ENCODE measurements around the gene CMIP. TPM values are rescaled to one million over a fixed set of nuclear protein-coding genes. Genes with fewer than 3 reads are reported as not detected.

CMIP gene
- 18.1 and 18.5 TPM in 2 replicates for total RNA-seq

GRCh38 chr16:81444448-81445121, at the start of gene CMIP:
Gene CMIP, plus strand, starts transcription at chr16:81444808.

Other genes starting within 250 kb of the CMIP start
- gene BCO1, start 206.1 kb upstream of the CMIP start, total RNA-seq: under 0.01 TPM in 1 of 2 replicates, not detected in the other
- gene GAN, start 129.8 kb upstream of the CMIP start, total RNA-seq: 7.1 TPM in 2 replicates

Measured in epithelial cell of umbilical artery (primary cell).